Osteoblast (primary cell): ENCODE results near the gene SPATA13. TPM values are rescaled to one million over a fixed set of nuclear protein-coding genes. Genes with fewer than 3 reads are reported as not detected.

Experiments used
- DNase-seq: peaks from one replicate; pipeline ENCODE4 v3.0.0; 2011; ENCODE audit warnings: low spot score, mixed read lengths; ENCODE audit not compliant: insufficient read length; ENCODE audit errors: missing footprints
- H2AFZ ChIP-seq: 2 replicates; pipeline ENCODE4 v1.6.0; 2011; ENCODE audit warnings: mild to moderate bottlenecking, low read length
- H3K27ac ChIP-seq: 2 replicates; pipeline ENCODE4 v1.5.1; 2011; ENCODE audit warnings: mild to moderate bottlenecking, low read depth, low read length, moderate library complexity
- H3K27me3 ChIP-seq: 2 replicates; pipeline ENCODE4 v1.6.0; 2012; ENCODE audit warnings: mild to moderate bottlenecking, control low read depth, inconsistent platforms, low read length, moderate library complexity; ENCODE audit not compliant: insufficient read depth
- H3K36me3 ChIP-seq: 2 replicates; pipeline ENCODE4 v1.5.1; 2011; ENCODE audit warnings: mild to moderate bottlenecking, low read length, control low read depth, moderate library complexity; ENCODE audit not compliant: insufficient read depth
- H3K4me1 ChIP-seq: 2 replicates; pipeline ENCODE4 v1.5.1; 2011; ENCODE audit warnings: mild to moderate bottlenecking, low read length, control low read depth, moderate library complexity; ENCODE audit not compliant: insufficient read depth
- H3K4me2 ChIP-seq: 2 replicates; pipeline ENCODE4 v1.6.0; 2011; ENCODE audit warnings: mild to moderate bottlenecking, low read length; ENCODE audit not compliant: insufficient read depth
- H3K4me3 ChIP-seq: fragments of 200-600 bp; sonication (generic); 3 replicates; pipeline ENCODE4 v1.5.1; 2012; ENCODE audit warnings: mild to moderate bottlenecking, low read length, inconsistent platforms; ENCODE audit not compliant: insufficient read depth
- H3K79me2 ChIP-seq: 2 replicates; pipeline ENCODE4 v1.6.0; 2012; ENCODE audit warnings: mild to moderate bottlenecking, low read length, control low read depth, inconsistent platforms; ENCODE audit not compliant: insufficient read depth
- H3K9me3 ChIP-seq: 2 replicates; pipeline ENCODE4 v1.5.1; 2011; ENCODE audit warnings: low read depth, low read length, control low read depth
- H4K20me1 ChIP-seq: 2 replicates; pipeline ENCODE4 v1.6.0; 2012; ENCODE audit warnings: mild to moderate bottlenecking, low read length, control low read depth; ENCODE audit not compliant: insufficient read depth
- CTCF ChIP-seq: IDR thresholded peaks from 2 replicates; pipeline ENCODE4 v1.5.1; 2011; ENCODE audit warnings: mild to moderate bottlenecking, low read depth, low read length, moderate library complexity; ENCODE audit errors: extremely low read depth
- total RNA-seq: library from RNA; depleted of rRNA; stranded (reverse); fragments of >200 nt; gene quantifications from 2 replicates; pipeline ENCODE4 v1.2.3, GENCODE V29; 2012

Gene SPATA13
- total RNA-seq, 1 donor = 40.2 TPM

- no peak for TF ChIP-seq CTCF
- Histone ChIP-seq H2AFZ (no peak overlapping the region), H3K9me3 (no peaks in the 10 kb centered on the region), H3K36me3 (peaks cover 3% of the 10 kb centered on the region), H3K4me2 (no peak overlapping the region), H3K79me2 (no peaks in the 10 kb centered on the region), H3K4me3 (no peak overlapping the region), H4K20me1 (no peaks in the 10 kb centered on the region), H3K27me3 (no peaks in the 10 kb centered on the region), H3K27ac (no peak overlapping the region), H3K4me1 (no peaks in the 10 kb centered on the region)
- DNase-seq = no peak
These were observed 133.2 kb downstream of the SPATA13 start for GRCh38 chr13:24293746-24294145.

- Histone ChIP-seq H2AFZ (no peak overlapping the region), H3K4me1 (no peaks in the 10 kb centered on the region), H3K9me3 (no peaks in the 10 kb centered on the region), H4K20me1 (no peaks in the 10 kb centered on the region), H3K27me3 (no peaks in the 10 kb centered on the region), H3K79me2 (no peaks in the 10 kb centered on the region), H3K4me3 (no peak overlapping the region), H3K36me3 (peaks cover 3% of the 10 kb centered on the region), H3K27ac (no peak overlapping the region), H3K4me2 (no peak overlapping the region)
- DNase-seq = peak; percentile 59
- TF ChIP-seq CTCF = no peak
These were observed 139.1 kb downstream of the SPATA13 start for GRCh38 chr13:24299488-24300114.

- Histone ChIP-seq H2AFZ (no peak overlapping the region), H3K4me1 (no peaks in the 10 kb centered on the region), H3K4me2 (no peak overlapping the region), H3K27ac (no peak overlapping the region), H3K27me3 (no peaks in the 10 kb centered on the region), H3K9me3 (no peaks in the 10 kb centered on the region), H4K20me1 (no peaks in the 10 kb centered on the region), H3K79me2 (no peaks in the 10 kb centered on the region), H3K4me3 (no peak overlapping the region), H3K36me3 (peaks cover 3% of the 10 kb centered on the region)
- TF ChIP-seq CTCF = no peak
- DNase-seq = peak; percentile 29
These were observed 140.9 kb downstream of the SPATA13 start for GRCh38 chr13:24301434-24301833.

- no peaks in the 10 kb centered on the region for H4K20me1 ChIP-seq
- H2AFZ ChIP-seq = no peak overlapping the region
- no peaks in the 10 kb centered on the region for H3K4me1 ChIP-seq
- H3K27me3 ChIP-seq = no peaks in the 10 kb centered on the region
- no peak for TF ChIP-seq CTCF
- no peak overlapping the region for H3K4me2 ChIP-seq
- H3K36me3 ChIP-seq = peaks cover 3% of the 10 kb centered on the region
- no peaks in the 10 kb centered on the region for H3K9me3 ChIP-seq
- no peak overlapping the region for H3K4me3 ChIP-seq
- no peak overlapping the region for H3K27ac ChIP-seq
- DNase-seq = peak; percentile 72
- no peaks in the 10 kb centered on the region for H3K79me2 ChIP-seq
These were observed 141.4 kb downstream of the SPATA13 start for GRCh38 chr13:24301911-24302310.
